ENCODE measurements around the gene IQGAP1.

DNA sequence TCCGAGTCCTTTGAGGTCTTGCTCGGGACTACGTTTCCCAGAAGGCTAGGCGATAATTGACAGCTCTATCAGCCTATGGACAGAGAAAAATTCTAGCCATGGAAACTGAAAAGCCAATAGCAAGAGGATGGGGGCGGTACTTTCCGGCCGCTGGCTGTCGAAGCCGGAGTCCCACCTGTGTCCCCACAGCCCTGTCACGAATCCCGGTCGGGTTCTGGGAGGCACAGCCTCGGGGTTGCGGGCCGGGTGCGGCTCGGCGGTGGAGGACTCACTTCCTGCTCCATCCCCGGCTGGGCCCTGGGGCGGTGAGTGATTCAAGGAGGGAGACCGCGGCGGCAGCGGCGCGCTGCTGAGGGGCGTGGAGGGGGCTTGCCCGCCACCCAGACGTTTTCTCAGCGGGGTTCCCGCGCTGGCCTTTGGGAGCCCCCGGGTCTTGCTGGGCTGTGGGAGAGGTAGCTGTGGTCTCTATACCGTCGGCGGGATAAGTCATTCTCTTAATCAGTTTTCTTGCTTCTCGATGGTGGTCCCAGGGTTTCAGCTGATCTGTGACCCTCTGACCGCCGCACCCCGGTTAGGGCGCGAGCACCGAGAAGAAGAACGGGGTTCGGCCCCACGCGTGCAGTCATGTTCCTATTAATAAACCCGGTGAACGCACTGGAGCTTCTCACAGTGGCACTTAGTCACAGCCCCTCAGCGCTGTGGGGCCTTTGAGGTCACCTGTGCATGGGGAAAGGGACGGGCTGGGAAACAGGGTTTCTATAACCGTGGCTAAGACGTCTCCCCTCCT lies 35.7 kb upstream of the IQGAP1 start, which contains the start of gene ZNF774:
- TF ChIP-seq POLR2AphosphoS5 (IDR thresholded peaks at IDR 0.05; ENCODE audit: low read depth, low read length) = no peak
- no peak for TF ChIP-seq POLR2A (IDR thresholded peaks at IDR 0.05; ENCODE audit: low read depth, low read length)
- TF ChIP-seq PAX5 (IDR thresholded peaks at IDR 0.05; ENCODE audit: insufficient read depth, low read length, severe bottlenecking) = no peak

Measured in GM12891 (cell line).